Suppressor macrophage treated with lipopolysaccharide for 1 hour (primary cell): Measurements from ENCODE around the gene PALLD.

Source experiments
- DNase-seq, 3 donors: peaks; one replicate each; pipeline ENCODE4 v3.0.0-alpha.2; 2020 to 2022

The PALLD gene

DNA sequence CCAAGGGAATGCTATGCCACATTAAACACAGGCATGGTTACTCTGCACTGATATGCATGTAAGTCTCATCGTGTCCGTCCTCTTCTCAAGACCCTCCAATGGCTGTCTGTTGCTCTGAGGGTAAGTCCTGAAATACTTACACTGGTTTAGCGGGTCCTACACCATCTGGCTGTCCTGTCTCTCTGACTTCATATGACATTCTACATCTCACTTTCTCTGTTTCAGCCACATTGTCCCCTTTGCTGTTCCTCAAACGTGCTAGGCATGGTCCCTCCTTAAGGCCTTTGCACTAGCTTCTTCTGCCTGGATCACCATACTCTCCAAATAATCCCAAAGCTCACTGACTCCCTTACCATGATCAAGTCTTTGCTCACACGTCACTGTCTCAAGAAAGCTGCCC is 131.4 kb downstream of the PALLD start:
- no peak for DNase-seq

DNA sequence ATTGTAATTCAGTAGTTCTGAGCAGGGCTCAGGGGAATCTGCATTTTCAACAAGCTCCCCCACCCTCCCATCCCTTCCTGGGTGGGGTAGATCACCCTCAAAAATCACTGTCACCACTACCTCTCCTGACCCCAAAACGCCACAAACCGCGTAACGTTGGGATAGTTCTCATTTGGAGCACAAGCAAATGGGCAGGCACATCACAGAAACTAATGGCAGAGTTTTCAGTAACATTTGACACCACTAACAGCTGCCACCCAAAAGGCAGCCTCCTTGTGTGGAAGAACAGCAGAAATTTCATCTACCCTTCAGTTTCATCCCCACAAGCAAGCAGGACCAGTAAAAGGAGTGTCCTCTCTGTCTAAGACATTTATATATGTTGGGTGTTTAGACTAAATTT is 132.7 kb downstream of the PALLD start:
- DNase-seq = no peak

DNA sequence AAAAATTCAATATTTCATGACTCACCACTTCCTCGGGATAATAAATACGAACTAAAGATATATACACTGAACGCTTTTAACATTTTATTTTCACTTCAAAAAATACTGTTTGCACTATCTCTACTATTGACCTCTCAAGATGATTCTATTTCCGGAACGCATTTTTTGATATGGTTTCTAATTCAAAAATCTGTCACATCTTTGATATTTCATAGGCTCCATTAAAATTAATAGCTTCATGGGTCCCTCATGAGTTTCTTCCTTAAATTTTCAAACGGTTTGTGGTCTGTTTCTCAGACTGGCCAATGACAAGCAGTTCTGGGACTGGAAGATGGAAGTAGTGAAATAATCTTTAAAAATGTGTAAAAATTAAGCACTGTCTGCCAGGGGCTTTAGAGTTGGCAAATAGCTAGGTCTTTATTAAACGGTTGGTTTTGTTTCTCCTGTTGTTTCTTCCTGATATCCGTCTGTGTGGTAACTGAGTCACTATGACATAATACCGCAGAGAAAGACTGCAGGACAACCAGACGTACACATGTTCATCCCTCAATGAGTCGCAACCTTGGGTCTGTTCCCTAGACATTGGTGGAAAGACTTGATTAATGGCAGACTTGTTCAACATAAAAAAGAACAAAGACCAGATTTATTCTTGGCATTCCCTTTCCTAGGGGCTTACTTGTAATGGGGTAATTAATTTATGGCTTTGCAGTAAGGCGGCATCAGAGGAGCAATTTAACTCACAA is 133.8 kb downstream of the PALLD start:
- peak; percentile 46 to 65 (median 60) for DNase-seq

DNA sequence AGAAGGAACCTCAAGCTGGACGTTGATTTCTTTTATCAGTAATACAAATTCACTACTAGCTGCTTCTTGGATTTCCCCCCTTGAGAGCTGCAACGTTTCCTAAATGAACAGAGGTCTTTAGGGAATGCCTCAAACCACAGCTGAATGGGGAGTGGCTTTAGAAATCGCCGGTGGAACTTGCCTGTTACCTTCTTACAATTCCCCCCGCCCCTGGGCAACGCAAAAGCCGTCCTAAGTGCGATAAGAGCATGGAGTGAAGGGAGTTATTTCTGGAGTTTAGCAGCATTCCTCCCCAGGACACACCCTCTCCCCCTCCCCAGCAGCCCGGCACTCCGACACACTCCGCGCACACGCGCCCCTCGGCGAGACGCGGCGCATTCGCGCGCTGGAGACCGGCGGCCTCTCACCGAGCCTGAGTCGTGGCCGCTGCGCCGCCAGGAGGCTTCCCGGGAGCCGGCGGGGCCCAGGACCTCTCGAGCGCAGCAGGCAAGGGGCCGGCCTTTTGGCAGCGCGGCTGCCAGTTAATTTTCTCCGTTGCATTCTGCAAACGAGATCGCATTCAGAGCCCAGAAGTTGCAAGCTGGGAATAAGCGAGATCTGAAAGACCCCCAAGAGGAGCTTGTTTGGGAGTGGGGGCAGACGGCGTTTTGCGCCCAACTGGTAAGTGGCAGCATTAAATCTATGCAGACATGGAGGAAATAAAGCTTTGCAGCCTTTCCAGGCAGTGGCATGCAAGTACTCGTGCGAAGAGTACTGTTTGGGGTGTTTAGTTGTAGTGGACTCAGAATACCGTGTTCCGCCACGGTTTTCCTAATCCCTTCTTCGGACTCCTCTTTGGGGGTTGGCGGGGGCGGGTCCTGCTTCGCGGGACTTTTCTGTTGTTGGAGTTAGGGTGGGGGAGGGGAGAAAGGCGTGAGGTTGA is 134.7 kb downstream of the PALLD start:
- peak; percentile 36 to 74 (median 53) for DNase-seq

DNA sequence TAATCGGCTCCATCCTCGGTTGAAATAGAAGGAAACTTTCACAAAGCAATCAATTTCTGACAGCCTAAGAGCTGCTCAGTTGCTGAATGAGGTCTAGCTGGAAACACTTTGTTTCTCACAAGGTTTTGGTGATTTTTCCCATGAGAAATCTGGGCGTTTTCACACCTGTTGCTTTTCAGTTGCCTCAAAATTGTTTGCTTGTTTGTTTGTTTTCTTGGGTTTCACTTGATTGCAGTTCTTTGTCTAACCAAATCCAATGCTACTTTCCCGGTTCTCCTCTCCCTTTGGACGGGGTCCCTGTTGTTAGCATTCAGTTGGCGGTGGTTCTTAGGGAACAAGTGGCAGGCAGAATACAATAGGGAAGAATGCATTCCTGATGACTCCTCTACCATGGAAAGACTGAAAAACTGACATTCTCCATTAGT is 135.5 kb downstream of the PALLD start:
- DNase-seq = no peak

DNA sequence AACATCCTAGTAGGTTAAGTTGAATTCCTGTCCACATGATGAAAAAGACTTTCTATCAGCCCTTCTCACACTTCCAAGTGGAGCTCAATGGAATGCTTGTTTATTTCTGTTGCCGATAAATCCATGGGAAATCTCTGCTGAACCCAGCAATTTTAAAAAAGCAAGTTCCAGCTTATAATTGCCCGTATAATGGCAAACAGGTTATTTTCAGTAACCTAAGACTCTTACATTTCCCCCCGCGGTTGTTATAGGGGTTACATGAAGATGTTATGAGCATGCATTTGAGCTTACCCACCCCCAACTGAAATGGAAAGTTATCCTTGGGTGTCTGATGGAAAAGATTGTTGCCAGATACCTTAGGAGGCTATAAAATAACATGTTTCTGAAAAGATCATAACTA is 136.2 kb downstream of the PALLD start:
- no peak for DNase-seq

DNA sequence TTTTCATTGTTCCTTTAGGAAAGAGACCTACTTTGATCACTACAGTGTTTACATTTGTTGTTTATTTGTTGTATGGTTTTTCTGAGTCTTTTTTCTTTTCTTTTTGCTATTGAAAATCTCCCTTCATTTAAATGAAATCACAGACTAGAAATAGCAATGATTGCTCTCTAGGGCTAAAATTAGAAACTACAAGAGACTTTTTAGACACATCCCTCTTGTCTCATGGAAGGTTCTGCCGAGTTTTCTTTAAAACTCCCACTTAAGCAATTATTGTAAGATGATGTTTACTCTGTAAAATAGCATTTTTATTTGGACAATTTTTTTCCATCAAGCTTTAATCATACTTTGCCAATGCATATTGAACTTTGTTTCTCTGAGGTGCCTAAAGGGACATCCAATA is 136.6 kb downstream of the PALLD start:
- DNase-seq = no peak

DNA sequence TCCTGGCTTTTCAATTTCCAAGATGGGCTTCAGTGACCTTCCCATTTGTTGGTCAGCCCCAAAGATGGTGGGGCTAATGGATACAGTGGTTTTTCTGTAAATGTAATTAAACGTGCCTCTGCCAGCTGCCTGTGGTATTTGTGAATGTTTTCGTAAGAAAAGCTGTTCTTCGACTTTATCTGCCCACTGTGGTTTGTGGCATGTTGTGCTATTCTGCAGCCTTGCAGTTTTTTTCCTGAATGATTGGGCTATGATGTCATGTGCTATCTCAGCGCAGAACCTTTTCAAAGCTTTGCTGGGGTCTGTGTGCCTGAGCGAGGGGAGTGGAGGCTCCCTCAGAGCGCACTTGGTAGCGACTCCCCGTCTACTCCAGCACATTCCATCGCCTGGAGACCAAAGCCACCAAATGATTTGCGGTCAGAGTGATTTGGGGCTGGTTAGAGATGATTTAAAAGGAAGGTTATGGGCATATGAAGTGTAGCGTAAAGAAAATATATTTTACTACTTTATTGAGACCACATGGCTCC is 137.5 kb downstream of the PALLD start:
- DNase-seq = no peak

DNA sequence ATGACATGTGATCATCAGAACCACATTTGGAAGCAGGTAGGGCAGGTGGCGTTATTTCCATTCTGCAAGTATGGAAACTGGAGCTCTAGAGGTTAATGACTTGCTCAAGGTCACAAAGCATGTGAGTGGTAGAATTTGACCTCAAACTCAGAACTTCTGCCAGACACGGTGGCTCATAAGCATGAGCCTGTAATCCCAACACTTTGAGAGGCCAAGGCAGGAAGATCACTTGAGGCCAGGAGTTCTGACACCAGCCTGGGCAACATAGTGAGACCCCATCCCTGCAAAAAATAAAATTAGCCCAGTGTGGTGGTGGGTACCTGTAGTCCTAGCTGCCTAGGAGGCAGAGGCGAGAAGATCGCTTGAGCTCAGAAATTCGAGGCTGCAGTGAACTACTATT is 139.2 kb downstream of the PALLD start:
- no peak for DNase-seq

DNA sequence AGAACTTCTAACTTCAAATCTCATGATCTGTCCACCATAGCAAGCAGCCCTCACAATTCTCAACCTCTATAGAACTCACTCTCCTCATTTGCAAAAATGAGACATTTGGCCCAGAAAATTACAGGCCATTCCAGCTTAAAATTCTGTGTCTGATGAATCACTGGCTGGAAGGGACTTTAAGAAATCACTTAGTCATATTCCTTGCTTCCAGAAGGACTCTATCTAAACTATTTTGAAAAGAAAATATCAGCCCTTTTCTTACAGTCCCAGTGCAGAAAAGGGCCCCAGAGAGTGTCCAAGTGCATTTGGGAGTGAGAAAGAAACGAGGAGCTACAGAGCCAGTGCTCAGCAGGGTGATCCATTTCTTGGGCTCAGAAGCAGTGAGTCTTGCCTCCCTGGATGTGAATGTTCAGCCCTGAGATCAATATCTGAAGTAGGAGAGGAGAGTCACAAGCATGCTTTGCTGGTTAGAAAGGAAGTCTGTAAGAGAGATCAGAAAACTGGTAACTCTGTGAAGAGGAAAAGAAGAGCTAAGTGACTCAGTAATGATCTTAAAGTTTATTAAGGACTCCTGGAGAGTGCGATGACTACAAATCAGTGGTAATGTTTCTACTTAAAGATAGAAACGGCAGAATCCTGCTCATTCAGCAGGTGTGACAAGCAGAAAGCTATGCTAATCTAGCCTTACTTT is 139.8 kb downstream of the PALLD start:
- DNase-seq = peak in 2 of 3 donors; percentile 21 to 44

DNA sequence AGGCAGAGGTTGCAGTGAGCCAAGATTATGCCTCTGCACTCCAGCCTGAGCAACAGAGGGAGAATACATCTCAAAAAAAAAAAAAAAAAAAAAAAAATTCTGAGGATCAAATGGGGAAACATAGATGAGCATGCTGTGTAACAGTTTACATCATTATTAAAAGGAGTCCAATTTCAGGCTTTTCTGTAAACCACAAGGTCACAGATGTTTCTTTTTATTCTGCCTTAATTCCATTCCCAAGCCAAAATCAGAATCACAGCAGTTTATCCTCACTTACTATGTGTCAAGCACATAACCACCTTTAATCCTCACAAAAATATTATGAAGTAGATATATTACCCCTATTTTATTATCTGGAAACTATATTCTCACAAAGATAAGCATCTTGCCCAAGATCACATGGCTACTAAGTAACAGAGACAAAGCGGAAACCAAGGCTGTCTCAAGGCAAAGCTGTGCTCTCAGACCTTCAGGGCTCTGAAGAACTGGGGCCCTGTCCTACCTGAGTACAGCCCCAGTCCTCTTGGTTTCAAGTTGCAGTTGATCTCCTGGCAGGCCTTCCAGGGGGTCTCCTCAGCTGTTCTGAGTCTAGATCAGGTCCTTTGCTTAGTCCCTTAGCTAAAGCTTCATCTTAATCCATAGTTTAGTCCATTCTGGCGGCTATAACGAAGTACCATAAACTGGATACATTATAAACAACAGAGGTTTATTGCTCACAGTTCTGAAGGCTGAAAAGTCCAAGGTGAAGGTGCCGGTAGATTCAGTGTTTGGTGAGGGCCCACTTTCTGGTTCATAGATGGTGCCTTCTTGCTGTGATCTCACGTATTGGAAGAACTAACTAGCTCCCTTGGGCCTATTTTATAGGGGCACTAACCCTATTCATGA is 141.3 kb downstream of the PALLD start:
- no peak for DNase-seq

DNA sequence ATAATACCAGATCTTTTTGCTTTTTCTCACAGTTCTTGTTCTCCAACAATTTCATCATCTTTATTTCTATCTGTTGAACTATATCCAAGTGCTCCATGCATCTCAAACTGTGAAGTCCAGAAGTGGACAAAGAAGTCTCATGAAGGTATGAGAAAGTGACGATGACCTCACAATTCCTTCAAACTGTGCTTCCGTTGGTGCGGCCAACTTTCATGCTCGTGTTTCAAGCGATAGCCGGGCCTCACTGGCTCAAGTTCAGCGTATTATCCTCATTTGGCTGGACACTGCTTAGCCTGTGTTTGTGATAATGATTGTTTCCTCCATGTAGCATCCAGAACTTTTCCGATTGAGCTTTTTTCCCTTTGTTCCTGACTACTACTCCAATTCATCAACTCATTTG is 143.1 kb downstream of the PALLD start:
- no peak for DNase-seq

DNA sequence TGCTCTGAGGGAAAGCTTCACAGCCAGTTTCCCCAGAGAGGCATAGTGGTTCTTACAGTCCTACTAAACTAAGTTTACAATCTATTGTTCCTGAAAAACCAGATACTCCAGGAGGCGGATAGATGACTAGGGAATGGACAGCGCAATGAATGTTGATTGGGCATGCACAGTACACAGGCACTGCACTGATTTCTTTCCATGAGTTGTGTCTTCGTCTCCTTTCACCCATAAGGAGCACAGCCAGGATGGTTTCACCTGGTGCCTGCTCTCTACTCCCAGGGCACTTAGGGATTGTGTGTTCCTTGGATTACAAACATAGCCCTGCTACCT is 144.9 kb downstream of the PALLD start:
- DNase-seq = no peak

DNA sequence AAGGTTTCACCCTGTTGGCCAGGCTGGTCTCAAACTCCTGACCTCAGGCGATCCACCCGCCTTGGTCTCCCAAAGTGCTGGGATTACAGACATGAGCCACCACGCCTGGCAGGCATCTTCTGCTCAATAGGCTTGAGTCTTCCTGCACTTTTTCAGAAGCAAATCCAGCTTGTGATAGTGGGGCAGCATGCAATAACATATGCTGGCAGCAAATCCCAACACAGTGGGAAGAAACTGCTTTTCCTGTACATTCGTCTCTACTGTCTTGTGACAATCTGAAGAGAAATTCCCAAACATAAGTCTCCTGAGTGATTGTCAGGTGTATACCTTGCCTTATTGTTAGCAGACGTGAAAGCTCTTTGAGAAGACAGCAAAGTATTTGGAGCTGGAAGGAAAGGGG is 145.7 kb downstream of the PALLD start:
- DNase-seq = no peak

DNA sequence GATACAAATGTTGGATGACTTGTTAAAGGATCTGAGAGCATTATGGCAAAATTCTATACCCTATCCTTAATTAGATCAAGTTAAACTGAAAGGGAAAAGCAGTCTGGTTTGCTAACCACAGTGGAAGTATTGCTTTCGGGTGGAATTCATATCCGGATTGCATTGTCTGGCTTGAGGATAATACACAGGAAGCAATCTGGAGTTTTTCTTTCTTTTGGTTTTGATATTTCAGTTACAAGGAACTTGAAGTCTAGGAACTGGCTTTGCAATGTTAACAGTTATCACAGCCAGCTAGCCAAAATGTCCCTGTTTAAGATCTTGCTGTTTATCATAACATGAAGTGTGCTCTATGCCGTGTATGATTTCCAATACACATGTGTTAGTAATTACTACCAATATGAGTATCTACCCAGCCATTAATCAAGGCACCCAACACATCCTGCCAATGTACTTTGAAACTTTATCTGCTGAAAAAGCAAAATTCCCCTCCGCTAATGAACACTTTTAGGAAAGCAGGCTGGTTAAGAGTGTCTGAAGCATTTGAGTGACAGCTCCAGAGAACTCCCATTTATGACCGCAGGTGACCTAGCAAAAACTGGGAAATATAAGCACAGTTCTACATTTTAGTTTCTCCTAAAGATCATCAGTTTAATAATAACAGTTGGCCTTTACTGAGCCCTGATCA is 146.4 kb downstream of the PALLD start:
- no peak for DNase-seq

DNA sequence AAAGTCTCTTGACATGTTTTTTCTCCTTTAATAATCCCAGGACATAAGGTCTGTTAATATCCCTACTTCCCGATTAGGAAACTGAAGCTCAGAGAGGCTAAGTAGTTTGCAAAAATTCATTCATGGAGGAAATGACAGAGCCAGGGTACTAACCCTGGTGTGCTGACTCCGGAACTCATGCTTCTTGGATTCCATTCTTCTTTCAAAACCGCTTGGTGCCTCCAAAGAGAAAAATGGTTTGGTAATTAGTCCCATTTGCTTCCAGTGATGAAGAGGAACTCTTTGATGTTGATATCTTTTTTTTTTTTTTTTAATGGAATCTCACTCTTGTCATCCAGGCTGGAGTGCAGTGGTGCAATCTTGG is 146.9 kb downstream of the PALLD start:
- DNase-seq = no peak

DNA sequence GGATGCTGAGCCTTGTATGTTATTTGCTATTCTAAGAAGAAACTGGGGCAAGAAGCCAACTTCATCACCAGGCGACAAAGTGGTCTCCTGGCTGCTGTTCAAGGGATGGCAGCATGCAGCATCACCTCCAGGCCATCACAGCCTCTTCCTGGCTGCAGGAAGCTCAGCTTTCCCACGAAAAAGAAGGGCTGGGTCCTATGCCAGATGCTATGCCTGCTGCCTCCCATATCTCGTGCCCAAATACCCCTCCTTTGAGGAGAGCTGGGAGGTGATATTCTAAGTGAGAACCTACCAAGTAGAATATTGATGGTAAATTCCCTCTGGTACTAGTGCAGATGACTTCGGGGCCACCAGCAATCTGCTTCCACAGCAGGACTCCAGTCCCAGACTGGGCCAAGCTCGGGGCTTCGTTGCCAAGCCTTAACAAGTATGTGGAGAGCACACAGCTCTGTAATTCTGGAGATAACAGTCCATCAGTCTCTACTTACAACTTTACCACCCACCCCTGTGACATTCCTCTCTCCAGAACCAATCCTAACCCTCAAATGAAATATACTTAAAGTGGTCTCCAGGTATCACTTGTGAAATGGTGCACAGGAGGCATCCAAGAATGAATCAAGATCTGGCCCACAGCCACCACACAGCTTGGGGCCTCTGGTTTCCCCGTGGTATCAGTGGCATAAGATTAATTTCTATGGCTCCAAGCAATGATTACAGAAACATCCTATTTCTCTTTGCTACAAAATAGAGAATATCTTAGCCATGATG is 149.3 kb downstream of the PALLD start:
- no peak for DNase-seq

DNA sequence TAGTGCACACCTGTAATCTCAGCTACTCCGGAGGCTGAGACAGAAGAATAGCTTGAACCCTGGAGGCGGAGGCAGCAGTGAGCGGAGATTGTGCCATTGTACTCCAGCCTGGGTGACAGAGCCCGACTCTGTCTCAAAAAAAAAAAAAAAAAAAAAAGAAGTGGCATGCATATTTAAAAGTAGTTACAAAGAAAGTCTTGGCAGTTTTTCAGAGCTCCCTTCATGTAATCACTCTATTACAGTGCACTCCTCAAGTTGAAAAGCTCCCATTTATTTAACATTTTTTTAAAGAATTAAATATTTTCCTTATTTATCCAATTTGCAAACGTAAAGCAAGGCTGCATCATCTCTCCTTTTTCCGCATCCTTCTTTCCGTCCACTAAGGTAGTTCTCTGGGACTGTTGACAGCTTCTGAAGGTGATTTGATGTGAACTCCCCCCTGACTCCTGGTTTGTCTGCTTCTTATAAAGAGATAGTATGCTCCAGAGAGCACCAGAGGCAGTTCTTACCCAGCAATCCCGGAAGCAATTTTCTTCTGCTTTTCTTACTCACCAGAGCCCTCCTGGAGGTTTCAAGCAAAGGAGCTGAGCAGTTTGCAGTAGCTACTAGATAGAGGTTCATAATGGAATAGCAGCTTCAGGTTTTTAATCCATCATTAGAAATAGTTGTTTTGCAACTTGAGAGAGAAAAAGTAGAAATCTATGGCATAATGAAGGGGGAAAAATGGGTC is 151.0 kb downstream of the PALLD start:
- DNase-seq = no peak

DNA sequence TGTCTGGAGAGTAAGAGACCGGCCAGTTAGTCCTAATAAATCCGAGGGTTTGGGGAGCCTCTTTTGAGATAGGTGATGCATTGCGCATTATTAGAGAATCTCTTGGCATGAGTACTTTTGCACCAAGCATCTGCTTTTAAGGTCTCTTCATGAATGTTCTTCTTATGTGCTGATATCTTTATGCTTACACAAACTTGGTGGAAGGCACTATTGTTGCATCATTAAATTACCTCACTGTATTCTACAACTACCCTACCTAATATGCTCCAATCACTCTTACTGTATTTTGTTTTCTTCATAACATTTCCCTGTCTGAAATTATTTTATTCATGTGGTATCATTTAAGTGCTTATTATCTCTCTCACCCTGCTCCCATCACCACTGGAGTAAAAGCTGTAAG is 151.6 kb downstream of the PALLD start:
- no peak for DNase-seq

DNA sequence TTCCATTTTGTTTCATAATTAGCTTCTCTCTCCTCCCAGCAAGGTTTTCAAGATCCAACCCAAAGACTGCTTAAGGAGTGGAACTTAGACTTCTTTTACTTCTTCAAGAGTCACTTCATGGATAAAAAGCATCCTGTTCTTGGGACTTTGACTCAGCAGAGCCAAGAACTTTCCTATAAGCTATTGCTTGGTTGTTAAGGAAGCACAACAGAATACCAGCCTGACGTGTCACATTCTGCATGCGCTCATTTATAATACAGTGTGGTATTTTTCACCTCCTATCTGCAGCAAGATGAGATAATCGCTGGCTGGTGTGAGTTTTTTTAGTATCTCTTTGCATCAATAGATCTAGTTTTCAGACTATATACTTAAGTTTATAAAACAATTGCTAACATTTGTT is 152.1 kb downstream of the PALLD start:
- DNase-seq = no peak
